ENCODE data around the gene TAS1R3.

- TF ChIP-seq POLR2A (IDR thresholded peaks at IDR 0.05; ENCODE audit: low read length) = no peak
- TF ChIP-seq GATA1 (IDR thresholded peaks at IDR 0.05; ENCODE audit: low read depth, low read length) = no peak
These were observed 12.8 kb downstream of the TAS1R3 start for GRCh38 chr1:1343811-1344421.

Data from erythroblast (primary cell).